K562 (cell line): ENCODE results near the gene LINGO3. TPM values are rescaled to one million over a fixed set of nuclear protein-coding genes. Genes with fewer than 3 reads are reported as not detected.

Experiments used
- BACH1 ChIP-seq: fragments of 200-800 bp; sonication (Bioruptor generic); IDR thresholded peaks from 2 replicates; pipeline ENCODE4 v1.6.1; 2016; ENCODE audit warnings: missing genetic modification characterization, missing compliant biosample characterization
- BRF2 ChIP-seq: IDR thresholded peaks from 3 replicates; pipeline ENCODE4 v1.6.1; 2011; ENCODE audit warnings: borderline replicate concordance, mild to moderate bottlenecking; ENCODE audit not compliant: insufficient read length, insufficient read depth
- CSDE1 ChIP-seq, 2 experiments: fragments of 450-650 bp; IDR thresholded peaks; 2 replicates each; pipeline ENCODE4 v1.6.1; 2016; ENCODE audit warnings: mild to moderate bottlenecking in 1 of 2
- NCOA6 ChIP-seq: fragments of 450-650 bp; IDR thresholded peaks from 2 replicates; pipeline ENCODE4 v1.6.1; 2017; ENCODE audit warnings: mild to moderate bottlenecking
- POLR2G ChIP-seq: fragments of 200-400 bp; formaldehyde crosslinking; IDR thresholded peaks from 2 replicates; pipeline ENCODE4 v1.6.1; 2017; ENCODE audit warnings: low read depth, mild to moderate bottlenecking, antibody characterized with exemption, low read length, moderate library complexity
- PRPF4 ChIP-seq: fragments of 200-400 bp; formaldehyde crosslinking; IDR thresholded peaks from one replicate; pipeline ENCODE4 v1.6.1; 2017; ENCODE audit warnings: low read length, low read depth, mild to moderate bottlenecking; ENCODE audit not compliant: insufficient read depth, poor library complexity, severe bottlenecking
- RREB1 ChIP-seq: fragments of 250-450 bp; sonication (Bioruptor Pico); IDR thresholded peaks from 2 replicates; pipeline ENCODE4 v1.4.0; 2020
- SMARCB1 ChIP-seq: IDR thresholded peaks from 2 replicates; pipeline ENCODE4 v1.6.1; 2011; ENCODE audit warnings: improper control_type of control experiment, low read depth; ENCODE audit not compliant: insufficient read length
- SNRNP70 ChIP-seq: fragments of 200-400 bp; formaldehyde crosslinking; optimal IDR thresholded peaks from 2 replicates; pipeline ENCODE3; 2017; ENCODE audit warnings: low read depth, low read length
- SPI1 ChIP-seq: IDR thresholded peaks from 2 replicates; pipeline ENCODE4 v1.6.1; 2011; ENCODE audit warnings: low read depth, low read length, control low read depth, borderline replicate concordance
- SRSF3 ChIP-seq: fragments of 200-400 bp; formaldehyde crosslinking; IDR thresholded peaks from 2 replicates; pipeline ENCODE4 v1.6.1; 2016; ENCODE audit warnings: mild to moderate bottlenecking, low read length, moderate library complexity; ENCODE audit not compliant: insufficient read depth
- ZNF12 ChIP-seq: sonication (generic); formaldehyde crosslinking; IDR thresholded peaks from 2 replicates; pipeline ENCODE4 v1.4.0; 2020; ENCODE audit warnings: mild to moderate bottlenecking, missing genetic modification reagents
- ZNF134 ChIP-seq: fragments of 250-450 bp; sonication (Bioruptor Pico); conservative IDR thresholded peaks from 2 replicates; pipeline ENCODE4 v1.4.0; 2020
- ZNF76 ChIP-seq: fragments of 250-450 bp; sonication (Bioruptor Pico); IDR thresholded peaks from 2 replicates; pipeline ENCODE4 v1.4.0; 2020; ENCODE audit warnings: mild to moderate bottlenecking, moderate library complexity, borderline replicate concordance
- polyA plus RNA-seq, 8 experiments: library from polyadenylated mRNA; depleted of rRNA in 4 of 8; stranded (reverse) in 5 of 8; unstranded in 3 of 8; fragments of >200 nt; fragmentation: Nextera tagmentation in 2 of 8; fragmentation: Illumina TruSeq in 1 of 8; extraction: Ambion mirVana in 2 of 8; extraction: Trizol in 1 of 8; gene quantifications; 2 replicates each; pipeline versions ENCODE4 v1.2.1 to v1.2.3, GENCODE V29; 2011 to 2014; ENCODE audit warnings: inconsistent platforms in 1 of 8, missing spikeins in 1 of 8
- total RNA-seq, 7 experiments: library from RNA; depleted of rRNA in 6 of 7; stranded (reverse); fragments of >200 nt in 6 of 7; fragmentation: Illumina TruSeq in 2 of 7; extraction: Trizol in 2 of 7; gene quantifications; 2 replicates each; pipeline versions ENCODE4 v1.2.1 to v1.2.3, GENCODE V29; 2011 to 2021; ENCODE audit warnings: low replicate concordance in 1 of 7
- TF ChIP-seq, protein P1 (sequence below): fragments of 450-650 bp; IDR thresholded peaks from 2 replicates; pipeline ENCODE4 v1.7.0; 2016; ENCODE audit warnings: borderline replicate concordance
- TF ChIP-seq, protein P2 (sequence below), 3 experiments: fragments of 200-800 bp in 1 of 3; sonication (Bioruptor generic) in 1 of 3; sonication (generic) in 1 of 3; formaldehyde crosslinking in 1 of 3; IDR thresholded peaks; 2 replicates each; pipeline versions ENCODE4 v1.6.1 to v1.8.0; 2016 to 2022; ENCODE audit warnings: mild to moderate bottlenecking in 2 of 3, missing compliant biosample characterization in 2 of 3, missing genetic modification characterization in 2 of 3, missing genetic modification reagents in 1 of 3

Gene LINGO3
- total and polyA plus RNA-seq, 9 of the 15 experiments (the other 6 are each of a cell fraction or from before 2014, with no cell fraction given), result 0.03 to 0.05 (median 0.03) TPM; not detected in 6

DNA sequence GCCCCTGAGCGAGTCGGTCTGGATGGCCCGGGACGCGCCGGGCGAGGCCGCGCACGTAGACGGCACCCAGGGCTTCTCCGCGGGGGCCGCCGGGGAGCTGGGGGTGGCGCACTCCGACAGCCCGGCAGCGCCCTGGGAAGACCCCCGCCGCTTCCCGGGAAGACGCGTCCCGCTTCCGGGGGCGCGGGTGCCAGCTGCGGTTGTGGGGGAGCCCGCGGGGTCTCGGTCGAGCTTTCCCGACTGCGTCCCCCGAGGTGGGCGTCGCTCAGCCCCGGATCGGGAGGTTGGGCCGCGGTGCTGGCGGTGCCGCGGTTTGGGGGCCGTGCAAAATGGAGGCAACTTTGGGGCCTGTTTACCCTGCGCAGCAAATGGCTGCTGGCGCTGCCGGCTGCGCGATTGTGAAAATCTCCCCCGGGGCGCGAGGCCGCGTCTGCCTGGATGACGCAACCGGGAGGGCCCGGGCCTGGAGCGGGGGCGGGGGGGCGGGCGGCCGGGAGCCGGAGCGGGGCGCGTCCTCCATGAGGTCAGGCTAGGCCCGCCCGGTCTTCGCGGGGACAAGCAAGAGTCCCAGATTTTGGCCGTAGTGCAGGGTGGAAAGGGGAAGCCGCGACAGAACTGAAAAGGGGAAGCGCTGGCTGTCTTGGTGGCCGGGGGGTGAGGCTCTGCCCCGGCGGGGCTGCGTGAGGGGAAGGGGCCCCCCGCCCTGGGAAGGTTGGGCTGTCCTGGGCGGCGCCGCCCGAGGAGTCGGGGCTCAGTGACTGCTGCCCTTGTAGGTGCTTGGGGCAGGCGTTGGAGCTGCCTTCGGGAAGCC lies 37.3 kb downstream of the LINGO3 start (continued):
- TF ChIP-seq, protein P1, sequence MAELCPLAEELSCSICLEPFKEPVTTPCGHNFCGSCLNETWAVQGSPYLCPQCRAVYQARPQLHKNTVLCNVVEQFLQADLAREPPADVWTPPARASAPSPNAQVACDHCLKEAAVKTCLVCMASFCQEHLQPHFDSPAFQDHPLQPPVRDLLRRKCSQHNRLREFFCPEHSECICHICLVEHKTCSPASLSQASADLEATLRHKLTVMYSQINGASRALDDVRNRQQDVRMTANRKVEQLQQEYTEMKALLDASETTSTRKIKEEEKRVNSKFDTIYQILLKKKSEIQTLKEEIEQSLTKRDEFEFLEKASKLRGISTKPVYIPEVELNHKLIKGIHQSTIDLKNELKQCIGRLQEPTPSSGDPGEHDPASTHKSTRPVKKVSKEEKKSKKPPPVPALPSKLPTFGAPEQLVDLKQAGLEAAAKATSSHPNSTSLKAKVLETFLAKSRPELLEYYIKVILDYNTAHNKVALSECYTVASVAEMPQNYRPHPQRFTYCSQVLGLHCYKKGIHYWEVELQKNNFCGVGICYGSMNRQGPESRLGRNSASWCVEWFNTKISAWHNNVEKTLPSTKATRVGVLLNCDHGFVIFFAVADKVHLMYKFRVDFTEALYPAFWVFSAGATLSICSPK, result no peak
- TF ChIP-seq BACH1 (tag) (no peak), RREB1 (CRISPR knock-in tag) (no peak; the same call in 1 of the 2 replicates), ZNF76 (CRISPR knock-in tag) (0 out of 2 replicates have a peak, but pooled peaks have one; percentile 28), CSDE1 (IDR thresholded peaks at IDR 0.05) (no peak), PRPF4 (peak; percentile 31), SRSF3 (peak; percentile 86; the same call in 1 of the 2 replicates), BRF2 (no peak), POLR2G (peak; percentile 81), SMARCB1 (no peak), ZNF12 (CRISPR knock-in tag) (0 out of 2 replicates have a peak, but pooled peaks have one; percentile 4), SPI1 (peak; percentile 97), NCOA6 (no peak), ZNF134 (CRISPR knock-in tag) (no peak), SNRNP70 (no peak)
- TF ChIP-seq, protein P2, sequence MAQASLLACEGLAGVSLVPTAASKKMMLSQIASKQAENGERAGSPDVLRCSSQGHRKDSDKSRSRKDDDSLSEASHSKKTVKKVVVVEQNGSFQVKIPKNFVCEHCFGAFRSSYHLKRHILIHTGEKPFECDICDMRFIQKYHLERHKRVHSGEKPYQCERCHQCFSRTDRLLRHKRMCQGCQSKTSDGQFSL (CRISPR knock-in tag; IDR thresholded peaks at IDR 0.05), result no peak
- TF ChIP-seq, protein P2 (tag; IDR thresholded peaks at IDR 0.05), result no peak
